SK-N-MC (cell line): Measurements from ENCODE around the gene CFAP221.

ENCODE experiments used
- EZH2 ChIP-seq: fragments of 200-600 bp; sonication (generic); IDR thresholded peaks from one replicate; pipeline ENCODE4 v1.6.1; 2017; ENCODE audit warnings: antibody characterized with exemption
- POLR2AphosphoS5 ChIP-seq: IDR thresholded peaks from 2 replicates; pipeline ENCODE4 v1.6.1; 2012; ENCODE audit warnings: mild to moderate bottlenecking, low read depth, low read length, borderline replicate concordance

- no peak for TF ChIP-seq POLR2AphosphoS5
- no peak for TF ChIP-seq EZH2
Observed at GRCh38 chr2:119671752-119672151, 127.5 kb downstream of the CFAP221 start.
